Measurements from ENCODE around the gene TNFRSF25.

The TNFRSF25 gene

DNA sequence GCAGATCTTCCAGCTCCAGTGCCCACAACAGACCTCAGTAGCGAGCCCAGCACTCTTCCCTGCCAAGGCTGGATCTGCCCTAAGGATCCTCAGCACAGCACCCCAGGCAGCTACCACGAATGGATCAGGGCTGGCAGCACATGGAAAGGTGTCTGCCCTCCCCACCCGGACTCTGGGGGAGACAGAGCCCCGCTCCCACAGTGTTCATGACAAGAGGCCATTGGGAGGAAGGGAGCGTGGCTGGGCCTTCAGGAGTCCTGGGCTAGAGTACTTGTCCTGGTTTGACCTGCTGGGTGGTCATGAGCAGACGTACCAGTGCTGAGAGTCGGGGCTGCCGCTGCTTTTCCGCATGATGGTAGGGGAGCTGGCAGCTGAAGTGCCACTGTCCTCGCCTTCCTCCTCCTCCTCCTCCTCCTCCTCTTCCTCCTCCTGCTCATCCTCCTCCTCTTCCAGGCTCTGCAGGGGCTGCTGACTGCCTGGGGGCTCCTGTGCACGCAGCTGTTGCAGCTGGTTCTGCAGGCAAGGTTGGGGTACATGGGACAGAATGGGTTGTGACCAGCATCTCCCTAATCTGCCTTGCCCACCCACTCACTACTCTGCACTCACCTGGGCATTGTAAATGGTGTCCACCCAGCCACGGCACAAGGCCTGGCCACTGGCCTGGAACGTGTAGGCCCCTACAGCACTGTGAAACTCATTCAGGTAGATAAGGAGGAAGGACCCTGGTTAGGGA lies 2.9 kb upstream of the TNFRSF25 start:
- DNase-seq (ENCODE audit: low read depth), result no peak
- TF ChIP-seq, protein P1, sequence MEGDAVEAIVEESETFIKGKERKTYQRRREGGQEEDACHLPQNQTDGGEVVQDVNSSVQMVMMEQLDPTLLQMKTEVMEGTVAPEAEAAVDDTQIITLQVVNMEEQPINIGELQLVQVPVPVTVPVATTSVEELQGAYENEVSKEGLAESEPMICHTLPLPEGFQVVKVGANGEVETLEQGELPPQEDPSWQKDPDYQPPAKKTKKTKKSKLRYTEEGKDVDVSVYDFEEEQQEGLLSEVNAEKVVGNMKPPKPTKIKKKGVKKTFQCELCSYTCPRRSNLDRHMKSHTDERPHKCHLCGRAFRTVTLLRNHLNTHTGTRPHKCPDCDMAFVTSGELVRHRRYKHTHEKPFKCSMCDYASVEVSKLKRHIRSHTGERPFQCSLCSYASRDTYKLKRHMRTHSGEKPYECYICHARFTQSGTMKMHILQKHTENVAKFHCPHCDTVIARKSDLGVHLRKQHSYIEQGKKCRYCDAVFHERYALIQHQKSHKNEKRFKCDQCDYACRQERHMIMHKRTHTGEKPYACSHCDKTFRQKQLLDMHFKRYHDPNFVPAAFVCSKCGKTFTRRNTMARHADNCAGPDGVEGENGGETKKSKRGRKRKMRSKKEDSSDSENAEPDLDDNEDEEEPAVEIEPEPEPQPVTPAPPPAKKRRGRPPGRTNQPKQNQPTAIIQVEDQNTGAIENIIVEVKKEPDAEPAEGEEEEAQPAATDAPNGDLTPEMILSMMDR (IDR thresholded peaks at IDR 0.05; ENCODE audit: control insufficient read depth, insufficient read depth, low read depth, low read length, missing control alignments), result no peak

DNA sequence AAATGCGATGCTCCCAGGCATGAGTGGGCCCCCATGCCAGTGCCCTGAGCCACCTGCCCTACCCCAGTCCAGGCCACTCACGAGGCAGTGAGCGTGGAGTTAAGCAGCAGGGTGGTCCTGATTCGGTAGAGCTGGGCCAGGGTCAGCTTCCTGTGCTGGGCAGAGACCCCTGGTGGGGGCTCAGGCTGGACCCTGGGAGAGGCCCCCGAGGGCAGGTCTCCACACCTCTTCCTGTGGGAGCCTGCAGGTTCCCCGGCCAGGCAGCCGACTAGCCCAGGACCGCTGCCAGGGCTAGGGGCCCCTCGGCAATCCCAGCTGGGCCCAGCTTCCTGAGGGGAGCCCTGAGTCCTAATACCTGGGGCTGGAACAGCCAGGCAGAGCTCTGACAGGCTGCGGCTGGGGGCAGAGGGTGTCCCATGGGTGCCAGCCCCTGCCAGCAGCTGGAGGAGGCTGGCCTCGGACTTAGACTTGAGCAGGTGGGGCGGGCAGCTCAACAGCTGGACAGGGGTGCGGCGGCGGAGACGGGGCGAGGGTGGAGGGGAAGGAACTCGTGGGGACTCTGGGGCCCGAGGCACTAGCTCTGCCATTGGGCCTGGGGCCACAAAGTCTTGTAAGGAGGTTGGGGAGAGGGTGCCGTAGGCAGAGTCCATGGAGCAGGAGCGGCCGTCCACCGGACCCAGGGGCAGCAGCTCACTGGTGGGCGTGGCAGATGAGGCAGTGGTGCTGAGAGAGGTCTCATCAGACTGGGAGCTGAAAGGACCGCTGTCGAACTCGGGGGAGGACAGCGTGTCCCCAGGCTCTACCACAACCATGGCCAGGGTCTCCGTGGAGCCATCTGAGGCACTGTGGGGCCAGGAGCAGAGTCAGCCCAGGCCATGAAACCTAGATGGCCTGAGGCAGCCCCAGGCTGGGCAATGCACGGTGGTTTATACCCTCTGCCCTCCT lies 2.0 kb upstream of the TNFRSF25 start:
- TF ChIP-seq, protein P1 (IDR thresholded peaks at IDR 0.05; ENCODE audit: control insufficient read depth, insufficient read depth, low read depth, low read length, missing control alignments), result no peak
- DNase-seq (ENCODE audit: low read depth), result no peak
- no peak overlapping the region for H3K4me3 ChIP-seq (ENCODE audit: control insufficient read depth, low read depth, low read length)

More for the DNA sequence above, 2.9 kb upstream of the TNFRSF25 start:
- H3K4me3 ChIP-seq (ENCODE audit: control insufficient read depth, low read depth, low read length), result no peak overlapping the region

GRCh38 chr1:6467224-6467623 lies 1.3 kb upstream of the TNFRSF25 start:
- DNase-seq (ENCODE audit: low read depth), result no peak
- H3K4me3 ChIP-seq (ENCODE audit: control insufficient read depth, low read depth, low read length), result no peak overlapping the region
- TF ChIP-seq, protein P1 (IDR thresholded peaks at IDR 0.05; ENCODE audit: control insufficient read depth, insufficient read depth, low read depth, low read length, missing control alignments), result no peak

GRCh38 chr1:6466751-6467150 lies 778 bp upstream of the TNFRSF25 start:
- H3K4me3 ChIP-seq (ENCODE audit: control insufficient read depth, low read depth, low read length), result no peak overlapping the region
- TF ChIP-seq, protein P1 (IDR thresholded peaks at IDR 0.05; ENCODE audit: control insufficient read depth, insufficient read depth, low read depth, low read length, missing control alignments), result no peak
- no peak for DNase-seq (ENCODE audit: low read depth)

GRCh38 chr1:6465461-6466005 lies 440 bp downstream of the TNFRSF25 start:
- no peak overlapping the region for H3K4me3 ChIP-seq (ENCODE audit: control insufficient read depth, low read depth, low read length)
- TF ChIP-seq, protein P1 (IDR thresholded peaks at IDR 0.05; ENCODE audit: control insufficient read depth, insufficient read depth, low read depth, low read length, missing control alignments), result no peak
- DNase-seq (ENCODE audit: low read depth), result no peak

DNA sequence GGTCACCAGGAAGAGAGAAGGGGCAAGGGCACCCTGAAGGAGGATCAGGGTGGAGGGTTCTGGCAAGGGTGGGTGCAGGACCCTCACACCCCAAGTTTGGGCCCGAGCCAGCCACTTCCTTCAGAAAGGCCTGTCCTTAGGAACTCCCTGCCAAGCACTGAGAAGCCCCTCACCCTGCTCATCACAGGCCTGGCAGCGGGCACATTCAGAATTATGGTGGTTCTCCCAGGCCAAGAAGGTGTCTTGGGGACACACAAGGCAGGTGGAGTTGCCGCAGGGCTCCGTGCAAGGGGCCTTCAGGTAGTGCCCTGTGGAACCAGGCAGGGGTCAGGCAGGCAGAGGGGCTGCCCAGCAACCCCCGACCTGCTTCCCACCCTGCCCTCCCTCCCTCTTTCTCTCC lies 1.1 kb downstream of the TNFRSF25 start:
- DNase-seq (ENCODE audit: low read depth), result no peak
- TF ChIP-seq, protein P1 (IDR thresholded peaks at IDR 0.05; ENCODE audit: control insufficient read depth, insufficient read depth, low read depth, low read length, missing control alignments), result no peak
- no peak overlapping the region for H3K4me3 ChIP-seq (ENCODE audit: control insufficient read depth, low read depth, low read length)

All from AG09309 (cell line).